Prostate gland (tissue), 2 donors: Measurements from ENCODE around the gene WNT11. TPM values are rescaled to one million over a fixed set of nuclear protein-coding genes. Genes with fewer than 3 reads are reported as not detected.

Experiments
- DNase-seq: peaks from one replicate; pipeline ENCODE4 v3.0.0-alpha.2; 2019; ENCODE audit warnings: low spot score
- H3K27ac ChIP-seq, 2 donors: fragments of 200-600 bp; sonication (generic); 2 replicates each; pipeline ENCODE4 v1.5.1; 2017 to 2019
- H3K27me3 ChIP-seq: fragments of 200-600 bp; sonication (generic); replicated peaks from 2 replicates; pipeline ENCODE4 v1.5.1; 2019; ENCODE audit not compliant: insufficient read depth
- H3K36me3 ChIP-seq, 2 donors: fragments of 200-600 bp; sonication (generic); 1 replicate in 1 of 2; 2 replicates in 1 of 2; pipeline versions ENCODE4 v1.5.1 to v1.8.1; 2017 to 2019
- H3K4me1 ChIP-seq: fragments of 200-600 bp; sonication (generic); replicated peaks from 2 replicates; pipeline ENCODE4 v1.5.1; 2019
- H3K4me3 ChIP-seq, 2 donors: fragments of 200-600 bp; sonication (generic); 2 replicates each; pipeline ENCODE4 v1.5.1; 2017 to 2019
- H3K9me3 ChIP-seq: fragments of 200-600 bp; sonication (generic); 2 replicates; pipeline ENCODE4 v1.5.1; 2017
- CTCF ChIP-seq, 4 experiments: fragments of 200-600 bp in 2 of 4; fragments of 450-650 bp in 2 of 4; sonication (generic) in 2 of 4; IDR thresholded peaks; 1 replicate in 3 of 4; 2 replicates in 1 of 4; pipeline ENCODE4 v1.5.1; 2016 to 2019; ENCODE audit warnings: antibody characterized with exemption in 4 of 4, mild to moderate bottlenecking in 2 of 4, moderate library complexity in 2 of 4
- POLR2A ChIP-seq: fragments of 450-650 bp; IDR thresholded peaks from one replicate; pipeline ENCODE4 v1.6.1; 2016; ENCODE audit warnings: antibody characterized with exemption, mild to moderate bottlenecking
- WGBS: methylation state at CpG from one replicate; pipeline ENCODE4 v1.1.5; 2018; 5-methylcytosine and 5-hydroxymethylcytosine counted together
- intact Hi-C: fragments of 100-400 bp; cut with DNase I; formaldehyde crosslinking; loops from one replicate; pipeline ENCODE4 v1.14.2; 2022
- total RNA-seq, 2 donors: library from RNA; depleted of rRNA; stranded (reverse); fragments of >200 nt; gene quantifications; one replicate each; pipeline ENCODE4 v1.1.0, GENCODE V29; 2016

Gene WNT11
- total RNA-seq, 2 donors from 2014 or later: 4.1 to 9.3 TPM

GRCh38 chr11:76139314-76139713 is 67.0 kb downstream of the WNT11 start:
- Histone ChIP-seq H3K9me3 (no peaks in the 10 kb centered on the region), H3K27ac (no peak overlapping the region), H3K36me3 (no peaks in the 10 kb centered on the region), H3K27me3 (no peaks in the 10 kb centered on the region), H3K4me3 (no peak overlapping the region), H3K4me1 (peaks cover 9% of the 10 kb centered on the region)
- DNase-seq: no peak
- TF ChIP-seq POLR2A: no peak
- TF ChIP-seq CTCF (IDR thresholded peaks at IDR 0.05): no peak
- intact Hi-C loops: no loop called here
- 93% methylated on average over 2 of the region's 2 CpGs for WGBS

Other genes with a start within 250 kb of the WNT11 start
- 10 to 100 TPM; 26.6 to 31.9 TPM for gene THAP12, start 174.6 kb upstream of the WNT11 start, total RNA-seq
- gene GVQW3, start 174.8 kb upstream of the WNT11 start, total RNA-seq: 1 to 10 TPM; 1.1 to 2.5 TPM
- gene EMSY, start 238.5 kb upstream of the WNT11 start, total RNA-seq: 10 to 100 TPM; 24.3 to 39.4 TPM